ENCODE measurements around the gene ZNF174.

The ZNF174 gene

GRCh38 chr16:3383045-3383448 lies 18.0 kb upstream of the ZNF174 start:
- no peaks in the 10 kb centered on the region for H3K4me1 ChIP-seq (ENCODE audit: control insufficient read depth, insufficient read depth, low read length)
- peaks cover 56% of the 10 kb centered on the region for H3K9me3 ChIP-seq (ENCODE audit: control insufficient read depth, insufficient read depth, low read length)
- H3K4me3 ChIP-seq (ENCODE audit: low read depth, low read length): 0 out of 2 replicates have a peak overlapping the region, but pooled peaks have one; percentile 29
- no peak overlapping the region for H3K27ac ChIP-seq (ENCODE audit: low read depth, low read length)
- no peaks in the 10 kb centered on the region; the same call in 1 of the 2 replicates for H3K27me3 ChIP-seq (ENCODE audit: control insufficient read depth, insufficient read depth, low read length)
- H3K36me3 ChIP-seq (ENCODE audit: control insufficient read depth, insufficient read depth, low read length): peaks cover 44% of the 10 kb centered on the region
- no peak overlapping the region for H3K9ac ChIP-seq (ENCODE audit: low read depth, low read length)

GRCh38 chr16:3388325-3388724 lies 12.7 kb upstream of the ZNF174 start:
- no peak overlapping the region for H3K9ac ChIP-seq (ENCODE audit: low read depth, low read length)
- peaks cover 70% of the 10 kb centered on the region for H3K36me3 ChIP-seq (ENCODE audit: control insufficient read depth, insufficient read depth, low read length)
- peaks cover 23% of the 10 kb centered on the region for H3K9me3 ChIP-seq (ENCODE audit: control insufficient read depth, insufficient read depth, low read length)

GRCh38 chr16:3389663-3390338 lies 11.2 kb upstream of the ZNF174 start:
- Histone ChIP-seq H3K9ac (ENCODE audit: low read depth, low read length) (no peak overlapping the region), H3K4me1 (ENCODE audit: control insufficient read depth, insufficient read depth, low read length) (no peaks in the 10 kb centered on the region), H3K27me3 (ENCODE audit: control insufficient read depth, insufficient read depth, low read length) (no peaks in the 10 kb centered on the region), H3K27ac (ENCODE audit: low read depth, low read length) (no peak overlapping the region), H3K4me3 (ENCODE audit: low read depth, low read length) (no peak overlapping the region), H3K9me3 (ENCODE audit: control insufficient read depth, insufficient read depth, low read length) (peaks cover 9% of the 10 kb centered on the region; the same call in 1 of the 2 replicates), H3K36me3 (ENCODE audit: control insufficient read depth, insufficient read depth, low read length) (peaks cover 68% of the 10 kb centered on the region)

More at GRCh38 chr16:3388325-3388724, 12.7 kb upstream of the ZNF174 start:
- Histone ChIP-seq H3K4me3 (ENCODE audit: low read depth, low read length) (no peak overlapping the region), H3K27ac (ENCODE audit: low read depth, low read length) (no peak overlapping the region), H3K27me3 (ENCODE audit: control insufficient read depth, insufficient read depth, low read length) (no peaks in the 10 kb centered on the region), H3K4me1 (ENCODE audit: control insufficient read depth, insufficient read depth, low read length) (no peaks in the 10 kb centered on the region)

GRCh38 chr16:3400446-3400778 lies 603 bp upstream of the ZNF174 start:
- Histone ChIP-seq H3K27ac (ENCODE audit: low read depth, low read length) (peak overlapping the region; percentile 87), H3K9me3 (ENCODE audit: control insufficient read depth, insufficient read depth, low read length) (peaks cover 18% of the 10 kb centered on the region), H3K36me3 (ENCODE audit: control insufficient read depth, insufficient read depth, low read length) (peaks cover 48% of the 10 kb centered on the region), H3K4me3 (ENCODE audit: low read depth, low read length) (peak overlapping the region; percentile 98), H3K27me3 (ENCODE audit: control insufficient read depth, insufficient read depth, low read length) (no peaks in the 10 kb centered on the region), H3K9ac (ENCODE audit: low read depth, low read length) (peak overlapping the region; percentile 75), H3K4me1 (ENCODE audit: control insufficient read depth, insufficient read depth, low read length) (no peaks in the 10 kb centered on the region)

- peak overlapping the region; percentile 98 for H3K4me3 ChIP-seq (ENCODE audit: low read depth, low read length)
- H3K27ac ChIP-seq (ENCODE audit: low read depth, low read length): peak overlapping the region; percentile 50
- H3K27me3 ChIP-seq (ENCODE audit: control insufficient read depth, insufficient read depth, low read length): no peaks in the 10 kb centered on the region
- peaks cover 48% of the 10 kb centered on the region for H3K36me3 ChIP-seq (ENCODE audit: control insufficient read depth, insufficient read depth, low read length)
- no peaks in the 10 kb centered on the region for H3K4me1 ChIP-seq (ENCODE audit: control insufficient read depth, insufficient read depth, low read length)
- H3K9me3 ChIP-seq (ENCODE audit: control insufficient read depth, insufficient read depth, low read length): peaks cover 31% of the 10 kb centered on the region
- H3K9ac ChIP-seq (ENCODE audit: low read depth, low read length): peak overlapping the region; percentile 61
These were observed 843 bp downstream of the ZNF174 start for GRCh38 chr16:3401719-3402397.

- Histone ChIP-seq H3K4me3 (ENCODE audit: low read depth, low read length) (peak overlapping the region; percentile 30; the same call in 1 of the 2 replicates), H3K36me3 (ENCODE audit: control insufficient read depth, insufficient read depth, low read length) (peaks cover 54% of the 10 kb centered on the region), H3K9me3 (ENCODE audit: control insufficient read depth, insufficient read depth, low read length) (peaks cover 79% of the 10 kb centered on the region), H3K27me3 (ENCODE audit: control insufficient read depth, insufficient read depth, low read length) (no peaks in the 10 kb centered on the region), H3K9ac (ENCODE audit: low read depth, low read length) (no peak overlapping the region), H3K27ac (ENCODE audit: low read depth, low read length) (no peak overlapping the region), H3K4me1 (ENCODE audit: control insufficient read depth, insufficient read depth, low read length) (no peaks in the 10 kb centered on the region)
These were observed 7.7 kb downstream of the ZNF174 start for GRCh38 chr16:3408561-3409197.

GRCh38 chr16:3413730-3414379 lies 12.8 kb downstream of the ZNF174 start:
- H3K4me1 ChIP-seq (ENCODE audit: control insufficient read depth, insufficient read depth, low read length): no peaks in the 10 kb centered on the region
- H3K9me3 ChIP-seq (ENCODE audit: control insufficient read depth, insufficient read depth, low read length): peaks cover 42% of the 10 kb centered on the region
- peak overlapping the region; percentile 46; the same call in 1 of the 2 replicates for H3K4me3 ChIP-seq (ENCODE audit: low read depth, low read length)
- H3K36me3 ChIP-seq (ENCODE audit: control insufficient read depth, insufficient read depth, low read length): peaks cover 4% of the 10 kb centered on the region
- no peak overlapping the region for H3K27ac ChIP-seq (ENCODE audit: low read depth, low read length)
- no peak overlapping the region for H3K9ac ChIP-seq (ENCODE audit: low read depth, low read length)
- no peaks in the 10 kb centered on the region for H3K27me3 ChIP-seq (ENCODE audit: control insufficient read depth, insufficient read depth, low read length)

GRCh38 chr16:3431779-3432219 lies 30.8 kb downstream of the ZNF174 start:
- H3K9ac ChIP-seq (ENCODE audit: low read depth, low read length): no peak overlapping the region
- no peak overlapping the region for H3K4me3 ChIP-seq (ENCODE audit: low read depth, low read length)
- no peaks in the 10 kb centered on the region for H3K27me3 ChIP-seq (ENCODE audit: control insufficient read depth, insufficient read depth, low read length)
- 0 out of 2 replicates have a peak, but pooled peaks cover 4% of the 10 kb centered on the region for H3K36me3 ChIP-seq (ENCODE audit: control insufficient read depth, insufficient read depth, low read length)
- no peaks in the 10 kb centered on the region for H3K9me3 ChIP-seq (ENCODE audit: control insufficient read depth, insufficient read depth, low read length)
- H3K27ac ChIP-seq (ENCODE audit: low read depth, low read length): no peak overlapping the region
- H3K4me1 ChIP-seq (ENCODE audit: control insufficient read depth, insufficient read depth, low read length): no peaks in the 10 kb centered on the region

GRCh38 chr16:3434373-3434772 lies 33.4 kb downstream of the ZNF174 start:
- Histone ChIP-seq H3K4me3 (ENCODE audit: low read depth, low read length) (no peak overlapping the region), H3K9ac (ENCODE audit: low read depth, low read length) (no peak overlapping the region), H3K27ac (ENCODE audit: low read depth, low read length) (no peak overlapping the region), H3K27me3 (ENCODE audit: control insufficient read depth, insufficient read depth, low read length) (no peaks in the 10 kb centered on the region), H3K9me3 (ENCODE audit: control insufficient read depth, insufficient read depth, low read length) (no peaks in the 10 kb centered on the region), H3K4me1 (ENCODE audit: control insufficient read depth, insufficient read depth, low read length) (no peaks in the 10 kb centered on the region), H3K36me3 (ENCODE audit: control insufficient read depth, insufficient read depth, low read length) (0 out of 2 replicates have a peak, but pooled peaks cover 4% of the 10 kb centered on the region)

- Histone ChIP-seq H3K36me3 (ENCODE audit: control insufficient read depth, insufficient read depth, low read length) (peaks cover 9% of the 10 kb centered on the region; the same call in 1 of the 2 replicates), H3K27ac (ENCODE audit: low read depth, low read length) (no peak overlapping the region), H3K4me1 (ENCODE audit: control insufficient read depth, insufficient read depth, low read length) (no peaks in the 10 kb centered on the region), H3K9me3 (ENCODE audit: control insufficient read depth, insufficient read depth, low read length) (peaks cover 6% of the 10 kb centered on the region; the same call in 1 of the 2 replicates), H3K9ac (ENCODE audit: low read depth, low read length) (no peak overlapping the region), H3K27me3 (ENCODE audit: control insufficient read depth, insufficient read depth, low read length) (no peaks in the 10 kb centered on the region), H3K4me3 (ENCODE audit: low read depth, low read length) (no peak overlapping the region)
These were observed 38.6 kb downstream of the ZNF174 start for GRCh38 chr16:3439637-3440036.

Data from HUES48 (cell line).